Frontal cortex (tissue), 4 donors: ENCODE results near the gene BOK. TPM values are rescaled to one million over a fixed set of nuclear protein-coding genes. Genes with fewer than 3 reads are reported as not detected.

Source experiments
- DNase-seq, 2 donors: peaks; one replicate each; pipeline ENCODE4 v3.0.0; 2012; ENCODE audit warnings: low spot score in 2 of 2
- FAIRE-seq: peaks from 2 replicates; lab custom pipeline; 2012; peaks lifted over from hg19 to GRCh38; lab: Jason Lieb, UNC
- total RNA-seq: library from RNA; depleted of rRNA; stranded (reverse); fragments of >200 nt; gene quantifications from one replicate; pipeline ENCODE4 v1.2.3, GENCODE V29; 2014
- donor health status: control.
- donor health status: control.
- donor health status: control.

BOK gene
- total RNA-seq, 1 donor from 2014 or later = 20.8 TPM

GRCh38 chr2:241592126-241592845, 33.7 kb downstream of the BOK start:
- DNase-seq = no peak
- no peak for FAIRE-seq

GRCh38 chr2:241593271-241593670, 34.7 kb downstream of the BOK start:
- DNase-seq = no peak
- FAIRE-seq = no peak

DNA sequence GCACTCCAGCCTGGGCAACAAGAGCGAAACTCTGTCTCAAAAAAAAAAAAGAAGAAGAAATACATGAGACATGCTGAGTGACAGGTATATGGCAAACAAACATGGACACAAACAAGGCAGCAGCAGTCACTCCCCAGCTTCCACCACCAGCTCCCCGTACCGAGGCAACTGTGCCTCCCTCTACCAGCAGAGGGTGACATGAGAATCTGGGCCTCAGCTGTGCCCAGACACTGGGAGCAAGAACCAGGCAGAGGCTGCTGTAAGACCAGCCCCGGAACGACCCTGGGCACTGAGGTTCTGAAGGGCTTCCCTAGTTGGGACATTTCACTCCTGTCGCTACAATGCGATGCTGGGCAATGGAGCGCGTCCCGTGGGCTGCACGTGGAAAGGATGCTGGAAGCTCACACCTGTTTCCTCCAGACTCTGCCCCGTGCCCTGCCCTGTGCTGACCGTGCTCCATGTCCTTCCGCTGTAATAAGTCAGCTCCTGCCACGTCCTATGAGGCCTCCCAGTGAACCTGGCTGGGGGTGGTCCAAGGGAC, 37.1 kb downstream of the BOK start:
- DNase-seq = no peak
- FAIRE-seq = no peak

DNA sequence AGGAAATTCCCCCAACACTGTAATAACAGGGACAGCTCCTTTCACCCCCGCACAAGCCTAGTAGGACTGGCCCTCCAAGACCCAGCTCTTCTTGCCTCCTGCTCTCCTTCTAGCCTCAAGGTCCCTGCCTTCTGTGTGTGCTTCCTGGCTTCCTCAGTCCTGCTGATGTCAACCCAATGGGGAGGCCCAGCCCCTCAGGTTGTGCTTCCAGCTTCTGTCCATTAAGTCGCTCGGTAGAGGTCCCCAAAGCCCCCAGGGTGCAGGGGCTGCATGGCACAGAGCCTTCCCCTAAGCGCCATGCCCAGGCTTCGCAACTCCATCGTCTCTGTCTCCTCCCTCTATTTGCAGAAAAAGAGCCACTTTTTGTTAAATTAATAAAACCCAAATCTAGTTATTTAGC, 39.0 kb downstream of the BOK start:
- no peak for FAIRE-seq
- DNase-seq = no peak

- FAIRE-seq (no peak), DNase-seq (no peak)
Measured at GRCh38 chr2:241598061-241598460, 39.5 kb downstream of the BOK start.

GRCh38 chr2:241598487-241598886, 39.9 kb downstream of the BOK start:
- no peak for FAIRE-seq
- DNase-seq = no peak

GRCh38 chr2:241599615-241600014, 41.1 kb downstream of the BOK start:
- FAIRE-seq = no peak
- no peak for DNase-seq

DNA sequence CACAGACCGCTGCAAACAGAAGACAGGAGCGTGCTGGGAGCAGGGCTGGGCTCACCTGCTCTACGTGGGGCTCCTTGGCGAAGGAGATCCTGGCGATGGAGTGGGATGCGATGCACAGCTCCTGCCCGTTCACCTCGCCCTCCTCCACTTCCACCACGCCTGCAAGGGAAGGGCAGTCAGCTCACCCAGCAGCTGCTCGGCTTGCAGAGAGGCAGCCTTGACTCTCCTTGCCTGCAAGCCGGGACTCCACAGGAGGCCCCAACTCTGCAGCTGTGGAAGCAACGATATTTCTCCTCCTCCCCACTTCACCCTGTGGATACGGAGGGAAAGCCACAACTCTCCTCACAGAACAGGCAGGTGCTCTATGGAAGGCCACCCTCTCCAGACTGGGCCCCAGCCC, 43.3 kb downstream of the BOK start:
- DNase-seq = no peak
- no peak for FAIRE-seq

- no peak for FAIRE-seq
- no peak for DNase-seq
Measured at GRCh38 chr2:241602720-241603119, 44.2 kb downstream of the BOK start.

GRCh38 chr2:241603686-241604085, 45.1 kb downstream of the BOK start:
- DNase-seq (no peak), FAIRE-seq (no peak)

- DNase-seq (no peak), FAIRE-seq (no peak)
Measured at GRCh38 chr2:241606186-241606585, 47.6 kb downstream of the BOK start.

GRCh38 chr2:241607162-241607885, 48.8 kb downstream of the BOK start:
- no peak for FAIRE-seq
- DNase-seq = no peak

GRCh38 chr2:241608881-241609280, 50.3 kb downstream of the BOK start:
- no peak for DNase-seq
- no peak for FAIRE-seq

DNA sequence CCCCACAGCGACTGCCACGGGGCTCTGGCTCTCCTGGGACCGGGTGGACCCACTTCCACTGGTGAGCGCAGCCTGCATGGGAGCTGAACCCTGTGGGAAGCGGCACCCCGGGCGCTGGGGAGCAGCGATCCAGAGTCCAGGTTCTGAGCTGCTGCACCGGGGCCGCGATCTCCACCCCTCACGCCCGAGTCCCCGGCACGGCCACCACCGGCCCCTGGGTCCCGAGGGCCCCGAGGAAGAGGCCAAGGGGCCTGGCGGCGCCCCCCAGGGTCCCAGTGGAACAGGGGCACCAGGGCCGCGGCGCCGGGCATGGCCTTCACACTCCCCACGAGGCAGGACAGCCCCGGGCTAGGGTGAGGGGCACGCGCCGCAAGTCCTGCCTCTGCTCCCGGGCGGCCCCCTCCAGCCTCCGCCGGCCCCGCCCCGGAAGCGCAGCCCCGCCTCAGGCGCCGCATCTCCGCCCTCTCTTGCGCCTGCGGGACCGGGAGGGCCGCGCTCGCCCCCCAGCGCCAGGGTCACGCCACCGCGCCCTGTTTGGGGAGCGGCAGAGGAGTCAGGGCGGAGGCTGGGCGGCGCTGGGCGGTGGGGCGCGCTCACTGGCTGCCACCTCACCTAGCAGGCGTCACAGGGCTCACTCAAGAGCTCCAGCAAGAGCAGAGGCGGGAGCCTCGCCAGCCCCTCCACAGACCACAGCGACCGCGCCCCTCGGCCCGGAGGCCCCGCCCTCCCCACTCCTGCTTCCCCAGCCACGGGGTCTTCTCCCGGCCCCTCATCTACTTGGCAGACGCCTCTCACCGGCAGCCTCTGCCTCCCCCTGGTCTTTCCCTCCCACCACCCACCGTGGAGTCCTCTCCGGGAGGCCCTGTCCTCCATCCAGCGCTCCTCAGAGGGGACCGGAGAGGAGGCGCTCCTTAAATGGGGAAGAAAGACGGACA, 51.6 kb downstream of the BOK start:
- FAIRE-seq = no peak
- DNase-seq = peak; percentile 78 to 88

DNA sequence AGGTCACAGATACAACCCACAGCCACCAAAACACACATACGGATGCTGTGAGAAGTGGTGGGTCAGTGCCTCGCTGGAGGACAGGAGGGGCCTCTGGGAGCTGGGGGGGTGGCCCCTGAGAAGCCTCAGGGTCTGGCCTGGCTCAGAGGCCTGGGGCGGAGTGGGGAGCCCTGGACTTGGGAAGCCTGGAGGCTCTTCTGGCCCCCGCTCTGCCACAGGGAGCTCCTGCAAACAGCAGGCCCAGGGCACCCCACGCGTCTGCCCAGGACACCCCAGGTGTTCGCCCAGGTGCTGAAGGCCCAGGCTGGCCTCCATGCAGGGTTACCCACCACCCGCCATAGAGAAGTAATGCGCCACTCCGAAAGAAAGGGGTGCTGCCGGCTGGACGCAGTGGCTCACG, 52.5 kb downstream of the BOK start:
- DNase-seq = no peak
- FAIRE-seq = no peak

DNA sequence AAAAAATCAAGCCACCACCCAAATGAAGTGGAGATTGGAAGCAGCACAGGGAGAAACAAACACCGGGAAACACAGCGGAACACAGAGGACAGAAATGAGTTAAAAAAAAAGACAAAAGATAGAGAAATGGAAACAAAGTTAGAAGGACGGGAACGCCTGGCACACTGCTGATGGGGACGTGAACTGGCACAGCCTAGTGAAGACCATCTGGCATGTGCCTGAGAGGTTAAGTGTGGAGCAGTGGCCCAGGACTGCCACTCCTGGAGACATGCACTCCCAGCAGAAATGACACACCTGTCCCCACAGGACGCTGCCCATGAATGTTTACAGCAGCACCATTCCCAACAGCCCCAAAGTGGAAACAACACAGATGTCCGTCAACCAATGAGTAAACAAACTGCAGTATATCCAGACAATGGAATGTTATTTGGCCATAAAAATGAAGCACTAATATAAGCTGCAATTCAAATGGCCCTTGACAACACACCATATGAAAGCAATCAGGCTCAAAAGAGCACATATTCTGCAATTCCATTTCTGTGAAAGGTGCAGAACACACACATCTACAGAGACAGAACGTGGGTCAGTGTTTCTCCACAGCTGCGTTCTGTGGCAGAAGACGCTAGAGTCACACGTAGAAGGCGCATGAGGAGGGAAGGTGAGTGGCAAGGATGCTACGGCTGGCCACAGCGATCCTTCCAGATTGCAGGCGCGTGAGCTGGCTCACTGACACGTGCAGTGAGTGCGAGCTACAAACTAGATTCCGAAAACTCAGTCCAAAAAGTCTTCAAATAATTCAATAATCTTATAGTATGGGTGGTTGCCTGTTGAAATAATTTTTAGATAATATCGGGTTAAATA, 53.8 kb downstream of the BOK start:
- DNase-seq (no peak), FAIRE-seq (no peak)

DNA sequence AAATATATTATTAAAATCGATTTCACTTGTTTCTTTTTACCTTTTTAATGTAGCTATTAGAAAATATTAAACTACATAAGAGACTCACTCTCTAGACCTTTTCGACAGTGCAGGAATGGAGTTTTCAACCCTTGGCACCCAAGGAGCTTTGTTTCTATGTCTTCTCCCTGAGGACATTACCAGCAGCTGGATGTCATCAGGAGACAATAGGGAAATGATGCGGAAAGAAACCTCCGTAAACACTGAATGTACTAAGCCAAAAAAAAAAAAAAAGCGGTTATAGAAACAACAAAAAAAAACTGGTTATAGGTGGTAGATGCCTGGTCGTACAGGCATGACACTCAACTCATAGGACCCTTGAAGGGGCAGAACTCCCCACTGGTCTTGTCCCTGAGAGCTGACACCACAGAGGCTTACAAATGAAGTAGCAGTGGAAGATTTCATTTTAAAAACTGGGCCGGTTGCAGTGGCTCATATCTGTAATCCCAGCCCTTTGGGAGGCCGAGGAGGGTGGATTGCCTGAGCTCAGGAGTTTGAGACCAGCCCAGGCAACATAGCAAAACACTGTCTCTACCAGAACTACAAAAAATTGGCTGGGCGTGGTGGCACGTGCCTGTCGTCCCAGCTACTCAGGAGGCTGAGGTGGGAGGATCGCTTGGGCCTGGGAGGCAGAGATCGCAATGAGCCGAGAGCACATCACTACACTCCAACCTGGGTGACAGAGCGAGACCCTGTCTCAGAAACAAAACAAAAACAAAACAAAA, 54.7 kb downstream of the BOK start:
- DNase-seq = no peak
- no peak for FAIRE-seq

DNA sequence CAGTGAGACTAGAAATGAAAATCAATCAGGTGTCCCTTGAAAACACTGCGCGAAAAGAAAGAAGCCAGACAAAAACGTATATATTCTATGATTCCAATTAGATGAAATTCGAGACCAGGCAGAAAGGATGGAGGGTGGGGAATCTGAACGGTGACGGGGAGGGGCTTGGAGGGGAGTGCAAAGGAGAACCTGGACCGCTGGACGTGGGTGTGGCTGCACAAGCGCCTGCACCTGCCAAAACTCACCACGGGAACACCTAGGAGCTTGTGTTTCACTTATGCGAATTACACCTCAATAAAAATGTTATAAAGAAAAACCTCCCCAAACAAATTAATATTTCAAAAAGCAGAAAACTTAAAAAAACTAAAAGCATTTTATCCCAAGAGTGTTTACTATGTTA, 56.5 kb downstream of the BOK start:
- no peak for FAIRE-seq

More for the DNA sequence above, 56.5 kb downstream of the BOK start:
- no peak for DNase-seq
